B cell (primary cell): ENCODE data around the gene KIF26B. TPM values are rescaled to one million over a fixed set of nuclear protein-coding genes. Genes with fewer than 3 reads are reported as not detected.

Experiments
- ATAC-seq: fragments of 200-7000 bp; cut with Tn5 transposase; one replicate; pipeline ENCODE4 v1.10.0; 2021; ENCODE audit warnings: low read depth, mild to moderate bottlenecking, moderate number of reproducible peaks, moderate library complexity
- CTCF ChIA-PET: fragments of 350-600 bp; sonication (Branson Sonifier 250); formaldehyde crosslinking; loops from one replicate; lab custom pipeline; 2021; ENCODE audit warnings: antibody characterized with exemption, inconsistent platforms; lab: Charles Lee
- POLR2A ChIA-PET: fragments of 350-600 bp; sonication (Branson Sonifier 250); formaldehyde crosslinking; loops from one replicate; lab custom pipeline; 2021; ENCODE audit warnings: antibody characterized with exemption; lab: Charles Lee
- DNase-seq: peaks from one replicate; pipeline ENCODE4 v3.0.0; 2013
- H2AFZ ChIP-seq: 2 replicates; pipeline ENCODE4 v1.6.1; 2012; ENCODE audit warnings: mild to moderate bottlenecking, low read depth, low read length; ENCODE audit not compliant: insufficient read depth, poor library complexity, severe bottlenecking
- H3K27ac ChIP-seq, 2 donors: 1 replicate in 1 of 2; 2 replicates in 1 of 2; pipeline ENCODE4 v1.5.1; 2012 to 2013; ENCODE audit warnings: low read length in 2 of 2, mild to moderate bottlenecking in 2 of 2, moderate library complexity in 1 of 2
- H3K27me3 ChIP-seq, 4 experiments: fragments of 200-600 bp in 1 of 4; sonication (generic) in 1 of 4; replicated peaks in 1 of 4; 1 replicate in 2 of 4; 2 replicates in 2 of 4; pipeline versions ENCODE4 v1.6.1 to v1.7.0; 2013 to 2016; ENCODE audit warnings: low read length in 3 of 4, mild to moderate bottlenecking in 2 of 4, mixed read lengths in 1 of 4, moderate library complexity in 1 of 4; ENCODE audit not compliant: insufficient read depth in 4 of 4, control insufficient read depth in 3 of 4; ENCODE audit errors: control extremely low read depth in 1 of 4
- H3K36me3 ChIP-seq, 2 experiments: replicated peaks in 1 of 2; 1 replicate in 1 of 2; 2 replicates in 1 of 2; pipeline versions ENCODE4 v1.6.1 to v1.7.1; 2013; ENCODE audit warnings: low read length in 1 of 2; ENCODE audit not compliant: insufficient read depth in 2 of 2, control insufficient read depth in 1 of 2; ENCODE audit errors: control extremely low read depth in 1 of 2, extremely low read depth in 1 of 2
- H3K4me1 ChIP-seq, 2 donors: fragments of 200-600 bp in 1 of 2; sonication (generic) in 1 of 2; 1 replicate in 1 of 2; 2 replicates in 1 of 2; pipeline versions ENCODE4 v1.5.1 to v1.6.1; 2013 to 2017; ENCODE audit warnings: low read length in 2 of 2; ENCODE audit not compliant: control insufficient read depth in 2 of 2, insufficient read depth in 2 of 2
- H3K4me2 ChIP-seq: replicated peaks from 2 replicates; pipeline ENCODE3; 2012; ENCODE audit warnings: mild to moderate bottlenecking, low read depth, low read length; ENCODE audit not compliant: poor library complexity, severe bottlenecking
- H3K4me3 ChIP-seq, 5 experiments: fragments of 200-600 bp in 1 of 5; sonication (generic) in 1 of 5; 1 replicate in 3 of 5; 2 replicates in 2 of 5; pipeline versions ENCODE4 v1.5.1 to v1.7.0; 2011 to 2016; ENCODE audit warnings: low read length in 4 of 5, mild to moderate bottlenecking in 4 of 5, low read depth in 2 of 5, control low read depth in 1 of 5, moderate library complexity in 1 of 5; ENCODE audit not compliant: insufficient read depth in 1 of 5; ENCODE audit errors: control extremely low read depth in 1 of 5, extremely low read depth in 1 of 5
- H3K79me2 ChIP-seq: fragments of 200-600 bp; sonication (generic); one replicate; pipeline ENCODE4 v1.6.0; 2016; ENCODE audit warnings: low read length; ENCODE audit not compliant: control insufficient read depth, insufficient read depth
- H3K9ac ChIP-seq: fragments of 200-600 bp; sonication (generic); 2 replicates; pipeline ENCODE4 v1.6.1; 2017; ENCODE audit warnings: mild to moderate bottlenecking, low read length, moderate library complexity
- H3K9me3 ChIP-seq, 3 donors: one replicate each; pipeline versions ENCODE4 v1.6.1 to v1.7.1; 2013; ENCODE audit warnings: low read length in 2 of 3; ENCODE audit not compliant: control insufficient read depth in 2 of 3, insufficient read depth in 1 of 3; ENCODE audit errors: control extremely low read depth in 1 of 3
- H4K20me1 ChIP-seq: 2 replicates; pipeline ENCODE4 v1.6.0; 2012; ENCODE audit warnings: mild to moderate bottlenecking, low read length; ENCODE audit not compliant: insufficient read depth, control insufficient read depth, poor library complexity, severe bottlenecking
- H3K27ac Mint-ChIP-seq: one replicate; pipeline ENCODE4 v1.8.0; 2021; ENCODE audit warnings: mixed read lengths
- H3K27me3 Mint-ChIP-seq: one replicate; pipeline ENCODE4 v1.8.0; 2021; ENCODE audit warnings: mixed read lengths
- H3K4me1 Mint-ChIP-seq: one replicate; pipeline ENCODE4 v1.8.0; 2021; ENCODE audit warnings: mixed read lengths
- H3K4me3 Mint-ChIP-seq: one replicate; pipeline ENCODE4 v1.8.0; 2021; ENCODE audit warnings: mixed read lengths
- H3K9me3 Mint-ChIP-seq: one replicate; pipeline ENCODE4 v1.8.0; 2022; ENCODE audit warnings: mixed read lengths; ENCODE audit not compliant: insufficient read depth
- EZH2 ChIP-seq: IDR thresholded peaks from 2 replicates; pipeline ENCODE4 v1.6.1; 2012; ENCODE audit warnings: borderline replicate concordance, low read depth, mild to moderate bottlenecking, moderate library complexity, low read length; ENCODE audit not compliant: insufficient read depth, poor library complexity, severe bottlenecking
- WGBS: methylation state at CpG from one replicate; pipeline ENCODE4 v1.1.5; 2013; ENCODE audit warnings: missing lambda C conversion rate; ENCODE audit not compliant: insufficient coverage; 5-methylcytosine and 5-hydroxymethylcytosine counted together
- intact Hi-C: fragments of 100-400 bp; cut with micrococcal nuclease; formaldehyde crosslinking; loops from one replicate; pipeline ENCODE4 v1.10.0; 2022
- polyA plus RNA-seq: library from polyadenylated mRNA; depleted of rRNA; stranded (reverse); fragments of >200 nt; gene quantifications from 2 replicates; pipeline ENCODE4 v1.2.3, GENCODE V29; 2012
- total RNA-seq, 2 donors: library from RNA; stranded (reverse); fragments of 120-200 nt in 1 of 2; gene quantifications; 1 replicate in 1 of 2; 2 replicates in 1 of 2; pipeline versions ENCODE4 v1.2.3 to v1.2.4, GENCODE V29; 2013 to 2022
- TF ChIP-seq, protein P1 (sequence below): fragments of 200-600 bp; IDR thresholded peaks from one replicate; pipeline ENCODE4 v1.8.0; 2022; ENCODE audit warnings: antibody characterized with exemption, mild to moderate bottlenecking

KIF26B gene
- total and polyA plus RNA-seq, 2 donors (not counting 1 experiment from before 2014, with no cell fraction given): 0.62 TPM; not detected in 1

DNA sequence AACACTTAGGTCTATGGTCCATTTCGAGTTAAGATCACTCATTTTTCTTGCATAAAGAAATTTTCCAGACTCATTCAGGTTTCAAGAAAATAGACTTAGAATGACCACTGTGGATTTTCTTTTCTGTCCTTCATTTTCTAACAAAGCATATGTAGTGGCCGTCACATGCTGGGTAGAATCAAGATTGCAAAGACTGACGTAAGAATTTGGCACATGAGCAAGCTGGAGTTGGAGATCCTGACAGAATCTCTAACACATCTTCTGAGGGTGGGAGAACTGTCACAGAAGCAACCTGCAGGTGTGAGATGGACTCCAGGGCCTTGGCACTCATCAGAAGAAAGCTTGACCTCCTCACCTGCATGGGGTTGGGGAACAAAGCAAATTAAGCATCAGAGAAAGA is 28.6 kb downstream of the KIF26B start:
- H2AFZ ChIP-seq: no peak overlapping the region
- CTCF ChIA-PET: no interaction called here
- no peaks in the 10 kb centered on the region for H3K9me3 ChIP-seq
- POLR2A ChIA-PET: no interaction called here
- H3K4me3 ChIP-seq: no peak overlapping the region
- ATAC-seq: no peak
- H3K36me3 ChIP-seq: no peaks in the 10 kb centered on the region
- H3K79me2 ChIP-seq: no peaks in the 10 kb centered on the region
- H3K4me1 ChIP-seq: no peaks in the 10 kb centered on the region
- Mint-ChIP-seq H3K27me3 (peaks cover 13% of the 10 kb centered on the region), H3K9me3 (no peaks in the 10 kb centered on the region), H3K4me3 (no peak overlapping the region), H3K27ac (no peak overlapping the region), H3K4me1 (no peaks in the 10 kb centered on the region)
- no peak overlapping the region for H3K27ac ChIP-seq
- no peaks in the 10 kb centered on the region for H3K27me3 ChIP-seq
- H3K9ac ChIP-seq: no peak overlapping the region
- H3K4me2 ChIP-seq: no peak overlapping the region
- H4K20me1 ChIP-seq: no peaks in the 10 kb centered on the region
- DNase-seq: no peak
- intact Hi-C loops: no loop called here
- WGBS: 93% methylated on average over 2 of the region's 3 CpGs
- TF ChIP-seq, protein P1, sequence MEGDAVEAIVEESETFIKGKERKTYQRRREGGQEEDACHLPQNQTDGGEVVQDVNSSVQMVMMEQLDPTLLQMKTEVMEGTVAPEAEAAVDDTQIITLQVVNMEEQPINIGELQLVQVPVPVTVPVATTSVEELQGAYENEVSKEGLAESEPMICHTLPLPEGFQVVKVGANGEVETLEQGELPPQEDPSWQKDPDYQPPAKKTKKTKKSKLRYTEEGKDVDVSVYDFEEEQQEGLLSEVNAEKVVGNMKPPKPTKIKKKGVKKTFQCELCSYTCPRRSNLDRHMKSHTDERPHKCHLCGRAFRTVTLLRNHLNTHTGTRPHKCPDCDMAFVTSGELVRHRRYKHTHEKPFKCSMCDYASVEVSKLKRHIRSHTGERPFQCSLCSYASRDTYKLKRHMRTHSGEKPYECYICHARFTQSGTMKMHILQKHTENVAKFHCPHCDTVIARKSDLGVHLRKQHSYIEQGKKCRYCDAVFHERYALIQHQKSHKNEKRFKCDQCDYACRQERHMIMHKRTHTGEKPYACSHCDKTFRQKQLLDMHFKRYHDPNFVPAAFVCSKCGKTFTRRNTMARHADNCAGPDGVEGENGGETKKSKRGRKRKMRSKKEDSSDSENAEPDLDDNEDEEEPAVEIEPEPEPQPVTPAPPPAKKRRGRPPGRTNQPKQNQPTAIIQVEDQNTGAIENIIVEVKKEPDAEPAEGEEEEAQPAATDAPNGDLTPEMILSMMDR: no peak
- no peak for TF ChIP-seq EZH2

DNA sequence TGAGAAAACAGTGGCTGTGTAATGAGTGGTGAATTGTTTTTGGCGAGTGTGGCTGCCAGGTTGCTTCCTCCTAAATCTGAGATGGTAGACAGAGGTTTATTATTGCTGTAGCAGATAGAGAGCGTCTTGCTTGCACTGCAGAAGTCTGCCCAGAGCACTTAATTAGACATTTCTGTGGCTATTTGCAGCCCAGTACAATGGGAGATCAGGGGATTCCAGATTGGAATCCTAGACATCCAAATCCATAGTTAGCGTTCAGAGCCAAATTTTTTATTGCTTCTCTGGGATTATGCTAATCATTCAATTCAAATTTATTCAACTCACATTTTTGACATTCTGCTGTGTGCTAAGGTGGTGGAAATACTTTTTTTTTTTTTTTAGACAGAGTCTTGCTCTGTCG is 30.0 kb downstream of the KIF26B start:
- ChIA-PET CTCF (no interaction called here), POLR2A (no interaction called here)
- Histone ChIP-seq H3K27ac (no peak overlapping the region), H3K36me3 (no peaks in the 10 kb centered on the region), H3K9ac (no peak overlapping the region), H2AFZ (no peak overlapping the region), H4K20me1 (no peaks in the 10 kb centered on the region), H3K4me3 (no peak overlapping the region), H3K4me2 (no peak overlapping the region), H3K4me1 (no peaks in the 10 kb centered on the region), H3K27me3 (peaks cover 0 to 3% (median 0%) of the 10 kb centered on the region in 4 experiments), H3K79me2 (no peaks in the 10 kb centered on the region), H3K9me3 (no peaks in the 10 kb centered on the region)
- intact Hi-C loops: no loop called here
- H3K27ac Mint-ChIP-seq: no peak overlapping the region
- no peak for DNase-seq
- 93% methylated on average over 3 of the region's 4 CpGs for WGBS
- H3K4me1 Mint-ChIP-seq: no peaks in the 10 kb centered on the region
- H3K4me3 Mint-ChIP-seq: no peak overlapping the region
- no peaks in the 10 kb centered on the region for H3K9me3 Mint-ChIP-seq
- ATAC-seq: no peak
- TF ChIP-seq EZH2: no peak
- TF ChIP-seq, protein P1: no peak
- H3K27me3 Mint-ChIP-seq: peaks cover 13% of the 10 kb centered on the region
